Kidney epithelial cell (primary cell): Measurements from ENCODE around the gene OCSTAMP. TPM values are rescaled to one million over a fixed set of nuclear protein-coding genes. Genes with fewer than 3 reads are reported as not detected.

Source experiments
- DNase-seq: peaks from one replicate; pipeline ENCODE4 v3.0.0-alpha.2; 2010; ENCODE audit warnings: low read depth
- H3K27me3 ChIP-seq: 2 replicates; pipeline ENCODE4 v1.6.0; 2011; ENCODE audit warnings: low read length; ENCODE audit not compliant: control insufficient read depth, insufficient read depth
- H3K36me3 ChIP-seq: 2 replicates; pipeline ENCODE4 v1.5.1; 2011; ENCODE audit warnings: low read length; ENCODE audit not compliant: control insufficient read depth, insufficient read depth
- H3K4me3 ChIP-seq: 2 replicates; pipeline ENCODE4 v1.5.1; 2011; ENCODE audit warnings: low read depth, mild to moderate bottlenecking, control low read depth, low read length
- CTCF ChIP-seq: IDR thresholded peaks from 2 replicates; pipeline ENCODE4 v1.5.1; 2011; ENCODE audit warnings: mild to moderate bottlenecking, moderate library complexity, low read length, control low read depth, inconsistent platforms; ENCODE audit not compliant: insufficient read depth, poor library complexity, severe bottlenecking
- total RNA-seq: library from RNA; depleted of rRNA; stranded (reverse); fragments of >200 nt; gene quantifications from 2 replicates; pipeline ENCODE4 v1.2.3, GENCODE V29; 2015

OCSTAMP gene
- total RNA-seq, 1 donor from 2014 or later, result not detected

- peak overlapping the region; percentile 2 for H3K4me3 ChIP-seq
- H3K36me3 ChIP-seq, result no peaks in the 10 kb centered on the region
- no peak for TF ChIP-seq CTCF
- no peak for DNase-seq
- no peaks in the 10 kb centered on the region for H3K27me3 ChIP-seq
Observed at GRCh38 chr20:46562009-46562372, 11.5 kb upstream of the OCSTAMP start.

- no peak for DNase-seq
- Histone ChIP-seq H3K36me3 (no peaks in the 10 kb centered on the region), H3K27me3 (no peaks in the 10 kb centered on the region), H3K4me3 (no peak overlapping the region)
- TF ChIP-seq CTCF, result no peak
Observed at GRCh38 chr20:46559685-46560440, 9.4 kb upstream of the OCSTAMP start.

GRCh38 chr20:46559001-46559400 lies 8.5 kb upstream of the OCSTAMP start:
- TF ChIP-seq CTCF, result no peak
- H3K4me3 ChIP-seq, result no peak overlapping the region
- no peaks in the 10 kb centered on the region for H3K36me3 ChIP-seq
- H3K27me3 ChIP-seq, result no peaks in the 10 kb centered on the region
- DNase-seq, result no peak

GRCh38 chr20:46558511-46558959 lies 8.1 kb upstream of the OCSTAMP start:
- H3K27me3 ChIP-seq, result no peaks in the 10 kb centered on the region
- H3K36me3 ChIP-seq, result no peaks in the 10 kb centered on the region
- DNase-seq, result peak; percentile 79
- no peak for TF ChIP-seq CTCF
- no peak overlapping the region for H3K4me3 ChIP-seq

- no peak for TF ChIP-seq CTCF
- Histone ChIP-seq H3K4me3 (no peak overlapping the region), H3K27me3 (no peaks in the 10 kb centered on the region), H3K36me3 (no peaks in the 10 kb centered on the region)
- no peak for DNase-seq
Observed at GRCh38 chr20:46557231-46557956, 6.9 kb upstream of the OCSTAMP start.
